Hematopoietic multipotent progenitor cell treated with erythropoietin and hydrocortisone succinate and interleukin-3 and kit ligand, for 6 days (in vitro differentiated cells): Measurements from ENCODE around the gene AKAP10.
"Not testable (repeated sequence)": the region's sequence is repeated elsewhere in the genome, so short reads cannot be mapped to it uniquely, and the experiment has no call there.

Experiments
- DNase-seq: peaks from one replicate; pipeline ENCODE4 v3.0.0-alpha.2; 2015

AKAP10 gene, protein sequence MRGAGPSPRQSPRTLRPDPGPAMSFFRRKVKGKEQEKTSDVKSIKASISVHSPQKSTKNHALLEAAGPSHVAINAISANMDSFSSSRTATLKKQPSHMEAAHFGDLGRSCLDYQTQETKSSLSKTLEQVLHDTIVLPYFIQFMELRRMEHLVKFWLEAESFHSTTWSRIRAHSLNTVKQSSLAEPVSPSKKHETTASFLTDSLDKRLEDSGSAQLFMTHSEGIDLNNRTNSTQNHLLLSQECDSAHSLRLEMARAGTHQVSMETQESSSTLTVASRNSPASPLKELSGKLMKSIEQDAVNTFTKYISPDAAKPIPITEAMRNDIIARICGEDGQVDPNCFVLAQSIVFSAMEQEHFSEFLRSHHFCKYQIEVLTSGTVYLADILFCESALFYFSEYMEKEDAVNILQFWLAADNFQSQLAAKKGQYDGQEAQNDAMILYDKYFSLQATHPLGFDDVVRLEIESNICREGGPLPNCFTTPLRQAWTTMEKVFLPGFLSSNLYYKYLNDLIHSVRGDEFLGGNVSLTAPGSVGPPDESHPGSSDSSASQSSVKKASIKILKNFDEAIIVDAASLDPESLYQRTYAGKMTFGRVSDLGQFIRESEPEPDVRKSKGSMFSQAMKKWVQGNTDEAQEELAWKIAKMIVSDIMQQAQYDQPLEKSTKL

DNA sequence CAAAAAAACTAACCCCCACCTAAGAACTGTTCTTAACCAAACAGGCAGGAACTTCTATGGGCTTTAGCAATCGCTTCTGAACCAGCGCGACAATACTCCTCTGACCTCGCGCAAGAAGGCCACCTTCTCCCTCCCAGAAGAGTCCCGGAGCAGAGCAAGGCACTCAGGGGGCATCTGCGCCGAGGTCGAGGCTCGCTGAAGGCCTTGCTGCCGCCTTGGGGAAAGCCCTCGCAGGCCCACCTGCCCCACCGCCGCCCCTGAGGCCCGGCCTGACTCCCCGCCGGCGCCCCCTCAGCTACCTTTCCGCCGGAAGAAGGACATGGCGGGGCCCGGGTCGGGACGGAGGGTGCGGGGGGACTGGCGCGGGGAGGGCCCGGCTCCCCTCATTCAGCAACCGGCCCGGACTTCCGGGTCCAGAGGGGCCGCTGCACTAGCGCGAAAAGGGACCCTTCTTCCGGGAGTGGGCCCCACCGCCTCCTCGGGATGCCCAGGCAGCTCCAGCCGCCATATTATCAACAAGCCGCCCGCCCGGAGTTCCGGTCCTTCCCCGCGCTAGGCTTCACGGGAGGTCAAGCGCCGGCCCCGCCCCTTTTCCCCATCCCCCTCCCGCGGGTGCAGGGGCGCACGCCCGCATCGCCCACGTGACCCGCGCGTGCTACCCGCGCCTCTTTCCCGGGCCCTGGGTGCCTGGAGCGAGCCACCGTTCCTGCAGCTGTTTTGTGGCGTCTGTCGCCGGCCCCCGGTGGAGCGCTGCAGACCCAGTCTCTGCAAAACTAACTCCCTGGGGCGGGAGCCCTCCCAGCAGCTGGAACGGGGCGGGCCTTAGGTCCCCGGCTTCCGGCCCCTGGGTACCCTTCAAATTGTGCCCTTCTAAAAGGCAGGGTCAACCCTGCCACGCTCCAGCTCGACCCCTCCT is at the start of gene AKAP10:
Gene AKAP10 (minus strand): TSS at position 536 of the 916 bp plus-strand sequence. CDS start 149 bp downstream, at position 387.
- peak; percentile 96 for DNase-seq

- no peak for DNase-seq
These were observed 49.3 kb upstream of the AKAP10 start for GRCh38 chr17:20026960-20027359.

- no peak for DNase-seq
These were observed 45.1 kb upstream of the AKAP10 start for GRCh38 chr17:20022701-20023100.

- DNase-seq = not testable (repeated sequence)
These were observed 38.9 kb upstream of the AKAP10 start for GRCh38 chr17:20016475-20016992.

DNA sequence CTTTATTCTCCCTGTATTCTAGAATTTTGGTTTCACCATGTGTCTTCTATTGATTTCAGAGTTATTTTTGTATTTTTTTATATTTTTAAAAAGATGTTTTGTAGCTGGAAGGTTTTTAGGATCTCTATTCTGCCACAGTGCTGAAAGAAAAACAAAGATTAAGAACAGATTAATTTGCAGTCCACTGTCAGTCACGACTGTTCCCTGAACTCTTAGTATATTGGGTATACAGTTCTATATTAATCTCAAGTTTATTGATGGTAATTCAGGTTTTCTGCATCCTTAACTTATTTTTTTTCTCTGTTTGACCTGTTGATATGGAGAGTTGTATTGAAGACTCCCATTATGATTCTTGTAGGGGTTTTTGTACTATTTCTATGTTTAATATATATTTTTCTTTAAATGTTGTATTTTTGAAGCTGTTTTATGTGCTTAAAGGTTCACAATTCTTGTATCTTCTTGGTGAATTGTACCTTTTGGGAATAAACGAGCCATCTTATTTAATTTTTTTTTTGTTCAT is 34.4 kb upstream of the AKAP10 start:
- peak; percentile 34 for DNase-seq

GRCh38 chr17:20010936-20011335 is 33.3 kb upstream of the AKAP10 start:
- DNase-seq = peak; percentile 59

DNA sequence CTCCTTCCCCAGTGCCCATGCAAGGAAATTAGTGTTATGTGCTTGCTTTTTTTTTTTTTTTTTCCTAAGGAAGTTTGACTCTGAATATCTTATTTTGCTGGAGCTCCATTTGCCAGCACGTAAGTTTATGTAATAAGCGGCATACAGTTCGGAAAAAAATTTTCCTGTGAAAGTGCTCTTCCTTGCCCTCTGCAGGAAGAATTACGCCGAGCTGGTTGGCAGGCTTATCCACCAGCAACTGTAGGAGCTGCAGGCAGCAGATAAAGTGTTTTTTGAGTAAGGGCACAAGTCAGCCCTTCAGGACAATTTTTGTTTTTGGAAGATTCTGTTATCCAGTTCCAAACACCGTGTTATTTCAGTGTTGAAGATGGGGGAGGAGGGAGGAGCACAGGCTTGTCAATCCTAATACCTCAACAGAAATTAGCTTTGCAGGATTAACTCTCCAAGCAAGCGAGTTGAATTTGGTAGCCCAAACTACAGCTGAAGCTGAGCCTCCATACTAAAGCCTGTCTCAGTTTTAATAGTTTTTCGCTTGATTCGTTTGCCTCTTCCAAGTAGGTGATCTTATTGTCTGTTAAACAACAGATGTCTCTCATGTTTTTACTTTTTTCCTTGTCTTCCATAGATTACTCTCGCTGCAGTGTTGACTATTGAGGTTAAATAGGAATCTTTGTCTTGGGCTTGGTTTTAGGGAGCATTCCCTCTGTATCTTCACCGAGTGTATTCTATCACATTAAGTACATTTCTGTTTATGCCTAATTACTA is 32.7 kb upstream of the AKAP10 start:
- DNase-seq = peak; percentile 98

DNA sequence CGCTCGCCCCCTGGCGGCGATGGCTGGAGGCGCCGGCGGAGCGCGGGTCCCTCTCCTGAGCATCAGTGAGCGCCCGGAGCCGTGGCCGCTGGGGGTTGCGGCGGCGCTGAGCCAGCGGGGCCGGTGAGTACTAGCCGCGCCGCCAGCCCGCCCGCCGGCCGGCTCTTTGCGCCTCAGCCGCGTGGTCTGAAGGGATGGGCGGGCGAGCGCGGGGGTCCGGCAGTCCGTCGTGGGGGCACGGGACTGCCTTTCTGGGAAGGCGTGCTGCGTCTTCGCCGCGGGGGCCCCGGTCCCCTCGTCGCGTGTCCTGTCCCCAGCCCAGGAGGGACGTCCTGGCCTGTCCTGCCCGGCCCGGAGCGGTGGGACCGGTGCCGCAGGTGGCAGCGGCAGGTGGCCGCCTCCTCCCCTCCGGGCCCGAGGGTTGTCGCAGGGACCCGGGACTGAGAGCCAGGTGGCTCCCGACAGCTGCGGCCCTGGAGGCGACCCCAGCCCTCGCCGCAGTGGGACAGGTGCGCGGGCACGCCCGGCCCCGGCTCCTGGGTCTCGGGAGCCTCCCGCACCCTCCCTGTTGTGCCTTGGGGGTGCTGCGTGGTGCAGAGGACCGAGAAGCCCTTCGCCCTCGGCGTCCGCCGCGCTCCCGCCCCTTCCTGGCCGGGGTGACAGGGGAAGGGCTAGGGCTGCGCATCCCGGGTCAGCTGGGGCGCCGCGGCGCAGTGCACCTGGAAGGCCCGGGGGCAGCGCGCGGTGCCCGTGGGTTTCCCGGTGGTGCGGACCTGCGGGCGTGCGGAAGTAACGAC is 31.9 kb upstream of the AKAP10 start, which contains the start of gene SPECC1:
Gene SPECC1 (plus strand): TSS at position 58 of the 797 bp plus-strand sequence. CDS start 87,293 bp downstream, outside the sequence.
- peak; percentile 83 for DNase-seq

GRCh38 chr17:20009052-20009301 is 31.3 kb upstream of the AKAP10 start:
- no peak for DNase-seq

GRCh38 chr17:20008242-20009051 is 30.8 kb upstream of the AKAP10 start:
- peak; percentile 36 for DNase-seq

GRCh38 chr17:19996502-19996901 is 18.9 kb upstream of the AKAP10 start:
- DNase-seq = peak; percentile 41

GRCh38 chr17:19996086-19996485 is 18.5 kb upstream of the AKAP10 start:
- no peak for DNase-seq

GRCh38 chr17:19992803-19993713 is 15.4 kb upstream of the AKAP10 start:
- peak; percentile 97 for DNase-seq

GRCh38 chr17:19991252-19991885 is 13.7 kb upstream of the AKAP10 start:
- DNase-seq = no peak

DNA sequence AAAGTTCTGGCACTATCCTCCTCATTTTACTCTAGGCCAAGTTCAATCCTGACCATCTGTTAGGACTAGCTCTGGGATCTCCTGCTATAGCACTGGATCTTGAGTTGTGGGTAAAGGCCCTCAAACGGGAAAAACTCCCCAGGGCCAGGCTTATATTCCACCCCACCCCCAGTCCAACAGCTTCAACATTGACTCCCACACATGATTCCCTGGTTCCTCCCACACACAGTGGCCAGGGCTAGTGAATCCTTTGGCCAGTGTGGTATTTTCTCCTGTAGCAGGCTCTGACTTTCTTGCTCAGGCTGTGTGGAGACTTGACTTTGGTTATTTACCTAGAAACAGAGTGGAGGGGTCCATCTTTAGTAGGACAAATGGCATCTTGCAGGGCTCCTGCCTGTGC is 10.3 kb upstream of the AKAP10 start:
- DNase-seq = no peak

DNA sequence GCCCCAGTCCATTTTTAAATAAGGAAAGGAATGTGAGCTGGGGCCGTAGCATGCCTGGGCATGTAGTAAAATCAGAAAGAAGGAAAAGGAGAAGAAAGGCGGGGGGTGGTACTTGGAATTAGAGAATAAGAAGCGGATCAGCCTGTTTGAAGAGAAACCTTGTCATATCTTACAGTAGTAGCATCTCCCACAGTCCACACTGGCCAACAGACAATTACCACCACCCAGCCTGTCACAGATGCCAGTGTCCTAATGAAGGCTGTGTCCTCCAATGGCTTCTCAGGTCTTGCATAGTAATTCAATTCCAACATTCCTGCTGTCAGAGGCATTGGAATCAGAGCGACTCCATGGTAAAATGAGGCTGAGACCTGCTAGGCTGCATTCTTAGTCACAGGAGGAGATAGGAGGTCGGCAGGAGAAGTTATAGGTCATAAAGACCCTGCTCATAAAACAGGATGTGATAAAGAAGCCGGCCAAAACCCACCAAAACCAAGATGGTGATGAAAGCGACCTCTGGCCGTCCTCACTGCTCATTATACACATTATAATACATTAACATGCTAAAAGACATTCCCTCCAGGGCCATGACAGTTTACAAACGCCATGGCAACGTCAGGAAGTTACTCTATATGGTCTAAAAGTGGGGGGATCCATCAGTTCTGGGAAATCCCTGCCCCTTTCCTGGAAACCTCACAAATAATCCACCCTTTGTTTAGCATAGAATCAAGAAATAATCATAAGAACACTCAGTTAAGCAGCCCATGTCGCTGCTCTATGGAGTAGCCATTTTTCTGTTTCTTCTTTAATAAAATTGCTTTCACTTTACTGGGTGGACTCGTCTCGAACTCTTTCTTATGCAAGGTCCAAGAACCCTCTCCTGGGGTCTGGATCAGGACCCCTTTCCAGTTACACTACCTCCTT is 9.6 kb upstream of the AKAP10 start:
- DNase-seq = no peak
